Vagina (tissue), 2 donors: ENCODE measurements around the gene KPNB1.

ENCODE experiments used
- CTCF ChIP-seq, 3 experiments: fragments of 450-650 bp in 2 of 3; fragments of 200-600 bp in 1 of 3; sonication (generic) in 1 of 3; IDR thresholded peaks; one replicate each; pipeline ENCODE4 v1.5.1; 2017 to 2019; ENCODE audit warnings: antibody characterized with exemption in 3 of 3, mild to moderate bottlenecking in 2 of 3, moderate library complexity in 2 of 3
- POLR2A ChIP-seq, 2 donors: fragments of 450-650 bp; IDR thresholded peaks; one replicate each; pipeline ENCODE4 v1.6.1; 2017; ENCODE audit warnings: antibody characterized with exemption in 2 of 2, mild to moderate bottlenecking in 2 of 2, moderate library complexity in 2 of 2
- POLR2AphosphoS5 ChIP-seq, 2 donors: sonication (generic); formaldehyde crosslinking; IDR thresholded peaks; one replicate each; pipeline ENCODE4 v1.9.0; 2017; ENCODE audit warnings: antibody characterized with exemption in 2 of 2, mild to moderate bottlenecking in 2 of 2, low read depth in 1 of 2; ENCODE audit not compliant: insufficient read depth in 1 of 2

- TF ChIP-seq CTCF (IDR thresholded peaks at IDR 0.05) (no peak), POLR2A (IDR thresholded peaks at IDR 0.05) (no peak), POLR2AphosphoS5 (IDR thresholded peaks at IDR 0.05; ENCODE audit: insufficient read depth in 1 of 2, low read depth in 1 of 2) (no peak)
These were observed 24.8 kb downstream of the KPNB1 start for GRCh38 chr17:47674499-47674898.
